NCI-H2081 treated with DMSO at 0.1 percent for 48 hours (cell line): ENCODE measurements around the gene MCM9.
"Not testable (repeated sequence)": the region's sequence is repeated elsewhere in the genome, so short reads cannot be mapped to it uniquely, and the experiment has no call there.

Source experiments
- DNase-seq: peaks from one replicate; lab custom pipeline; 2025; lab: John Stamatoyannopoulos, UW

MCM9 gene

GRCh38 chr6:118799826-118800225 is 135.1 kb downstream of the MCM9 start:
- DNase-seq, result no peak

GRCh38 chr6:118796548-118796947 is 138.4 kb downstream of the MCM9 start:
- DNase-seq, result not testable (repeated sequence)

- no peak for DNase-seq
These were observed 143.5 kb downstream of the MCM9 start for GRCh38 chr6:118791499-118791898.

GRCh38 chr6:118789954-118790353 is 145.0 kb downstream of the MCM9 start:
- no peak for DNase-seq

GRCh38 chr6:118789419-118789818 is 145.5 kb downstream of the MCM9 start:
- DNase-seq, result no peak

- DNase-seq, result no peak
These were observed 146.3 kb downstream of the MCM9 start for GRCh38 chr6:118788702-118789101.

GRCh38 chr6:118787724-118788423 is 147.1 kb downstream of the MCM9 start:
- no peak for DNase-seq

- DNase-seq, result no peak
These were observed 148.1 kb downstream of the MCM9 start for GRCh38 chr6:118786596-118787453.

GRCh38 chr6:118785601-118786000 is 149.4 kb downstream of the MCM9 start:
- DNase-seq, result no peak

- DNase-seq, result no peak
These were observed 150.3 kb downstream of the MCM9 start for GRCh38 chr6:118784641-118785164.

- no peak for DNase-seq
These were observed 150.9 kb downstream of the MCM9 start for GRCh38 chr6:118783931-118784550.

- DNase-seq, result no peak
These were observed 152.3 kb downstream of the MCM9 start for GRCh38 chr6:118782651-118783050.

- no peak for DNase-seq
These were observed 153.1 kb downstream of the MCM9 start for GRCh38 chr6:118781897-118782296.

GRCh38 chr6:118780668-118781067 is 154.3 kb downstream of the MCM9 start:
- DNase-seq, result no peak

GRCh38 chr6:118776607-118777549 is 158.1 kb downstream of the MCM9 start:
- DNase-seq, result no peak

GRCh38 chr6:118775381-118775780 is 159.6 kb downstream of the MCM9 start:
- no peak for DNase-seq

- DNase-seq, result no peak
These were observed 160.4 kb downstream of the MCM9 start for GRCh38 chr6:118774581-118774980.

GRCh38 chr6:118772886-118773285 is 162.1 kb downstream of the MCM9 start:
- no peak for DNase-seq

GRCh38 chr6:118771253-118771652 is 163.7 kb downstream of the MCM9 start:
- DNase-seq, result no peak

GRCh38 chr6:118770835-118771234 is 164.1 kb downstream of the MCM9 start:
- no peak for DNase-seq

GRCh38 chr6:118770112-118770788 is 164.7 kb downstream of the MCM9 start:
- no peak for DNase-seq
